Measurements from ENCODE around the gene ADGRV1. TPM values are rescaled to one million over a fixed set of nuclear protein-coding genes. Genes with fewer than 3 reads are reported as not detected.
"Not testable (repeated sequence)": the region's sequence is repeated elsewhere in the genome, so short reads cannot be mapped to it uniquely, and the experiment has no call there.

ADGRV1 gene
- total RNA-seq, 1 donor from 2014 or later: 0.69 TPM

DNA sequence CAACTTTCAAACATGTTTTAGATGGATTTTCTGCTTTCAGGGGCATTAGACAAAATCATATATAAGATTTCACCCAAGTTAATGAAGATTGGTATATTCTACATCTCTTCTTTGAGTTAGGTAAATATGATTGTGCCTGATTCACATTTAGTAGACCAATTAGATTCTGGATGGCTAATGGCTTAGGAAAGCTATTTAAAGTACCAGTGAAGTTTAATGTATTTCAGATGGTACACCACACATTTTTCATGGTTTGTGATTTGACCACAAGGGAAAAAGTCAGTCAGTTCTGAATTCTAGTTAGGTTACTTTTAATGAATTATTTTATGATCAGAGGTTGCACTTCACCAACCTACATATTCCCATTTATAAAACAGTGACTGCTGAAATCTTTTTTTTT is 409.7 kb downstream of the ADGRV1 start:
- no peak overlapping the region for H3K4me3 ChIP-seq (ENCODE audit: low read depth, low read length)
- no peak for DNase-seq (ENCODE audit: low read depth)
- TF ChIP-seq, protein P1, sequence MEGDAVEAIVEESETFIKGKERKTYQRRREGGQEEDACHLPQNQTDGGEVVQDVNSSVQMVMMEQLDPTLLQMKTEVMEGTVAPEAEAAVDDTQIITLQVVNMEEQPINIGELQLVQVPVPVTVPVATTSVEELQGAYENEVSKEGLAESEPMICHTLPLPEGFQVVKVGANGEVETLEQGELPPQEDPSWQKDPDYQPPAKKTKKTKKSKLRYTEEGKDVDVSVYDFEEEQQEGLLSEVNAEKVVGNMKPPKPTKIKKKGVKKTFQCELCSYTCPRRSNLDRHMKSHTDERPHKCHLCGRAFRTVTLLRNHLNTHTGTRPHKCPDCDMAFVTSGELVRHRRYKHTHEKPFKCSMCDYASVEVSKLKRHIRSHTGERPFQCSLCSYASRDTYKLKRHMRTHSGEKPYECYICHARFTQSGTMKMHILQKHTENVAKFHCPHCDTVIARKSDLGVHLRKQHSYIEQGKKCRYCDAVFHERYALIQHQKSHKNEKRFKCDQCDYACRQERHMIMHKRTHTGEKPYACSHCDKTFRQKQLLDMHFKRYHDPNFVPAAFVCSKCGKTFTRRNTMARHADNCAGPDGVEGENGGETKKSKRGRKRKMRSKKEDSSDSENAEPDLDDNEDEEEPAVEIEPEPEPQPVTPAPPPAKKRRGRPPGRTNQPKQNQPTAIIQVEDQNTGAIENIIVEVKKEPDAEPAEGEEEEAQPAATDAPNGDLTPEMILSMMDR (conservative IDR thresholded peaks at IDR 0.05; ENCODE audit: low read depth, low read length): no peak

DNA sequence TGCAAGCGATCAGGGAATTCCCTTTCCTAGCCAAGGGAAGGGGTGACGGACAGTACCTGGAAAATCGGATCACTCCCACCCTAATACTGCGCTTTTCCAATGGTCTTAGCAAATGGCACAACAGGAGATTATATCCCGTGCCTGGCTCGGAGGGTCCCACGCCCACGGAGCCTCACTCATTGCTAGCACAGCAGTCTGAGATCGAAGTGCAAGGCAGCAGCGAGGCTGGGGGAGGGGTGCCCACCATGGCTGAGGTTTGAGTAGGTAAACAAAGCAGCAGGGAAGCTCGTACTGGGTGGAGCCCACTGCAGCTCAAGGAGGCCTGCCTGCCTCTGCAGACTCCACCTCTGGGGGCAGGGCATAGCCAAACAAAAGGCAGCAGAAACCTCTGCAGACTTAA is 411.3 kb downstream of the ADGRV1 start:
- DNase-seq (ENCODE audit: low read depth); H3K4me3 ChIP-seq (ENCODE audit: low read depth, low read length): not testable (repeated sequence)

DNA sequence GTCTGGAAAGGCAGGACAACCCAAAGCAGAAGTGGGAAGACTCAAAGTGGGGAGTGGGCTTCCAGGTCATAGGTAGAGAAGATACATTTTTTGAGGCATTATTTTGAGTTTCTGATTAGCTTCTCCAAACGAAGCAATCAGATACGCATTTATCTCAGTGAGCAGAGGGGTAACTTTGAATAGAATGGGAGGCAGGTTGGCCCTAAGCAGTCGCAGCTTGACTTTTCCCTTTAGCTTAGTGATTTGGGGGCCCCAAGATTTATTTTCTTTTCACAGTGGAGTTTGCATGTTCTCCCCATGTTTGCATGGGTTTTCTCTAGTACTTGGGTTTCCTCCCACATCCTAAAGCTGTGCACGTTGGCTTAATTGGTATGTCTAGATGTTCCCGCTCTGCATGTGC is 422.6 kb downstream of the ADGRV1 start:
- no peak overlapping the region for H3K4me3 ChIP-seq (ENCODE audit: low read depth, low read length)
- TF ChIP-seq, protein P1 (conservative IDR thresholded peaks at IDR 0.05; ENCODE audit: low read depth, low read length): no peak
- no peak for DNase-seq (ENCODE audit: low read depth)

DNA sequence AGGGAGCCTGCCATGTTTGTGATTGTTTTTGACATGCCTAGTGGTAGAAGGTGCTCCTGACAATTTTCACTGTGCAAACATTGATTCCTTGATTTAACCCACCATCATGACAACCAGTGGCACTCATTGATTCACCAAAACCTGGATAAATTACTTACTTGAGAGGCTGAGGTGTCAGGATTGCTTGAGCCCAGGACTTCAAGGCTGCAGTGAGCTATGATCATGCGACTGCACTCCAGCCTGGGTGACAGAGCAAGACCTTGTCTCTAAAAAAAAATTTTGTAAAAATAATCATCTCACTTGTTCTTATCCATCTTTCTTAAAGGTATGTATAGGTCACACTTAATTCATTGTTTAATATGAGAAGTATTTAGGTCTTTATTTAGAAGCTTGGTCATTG is 423.2 kb downstream of the ADGRV1 start:
- DNase-seq (ENCODE audit: low read depth): no peak
- TF ChIP-seq, protein P1 (conservative IDR thresholded peaks at IDR 0.05; ENCODE audit: low read depth, low read length): no peak
- H3K4me3 ChIP-seq (ENCODE audit: low read depth, low read length): no peak overlapping the region

DNA sequence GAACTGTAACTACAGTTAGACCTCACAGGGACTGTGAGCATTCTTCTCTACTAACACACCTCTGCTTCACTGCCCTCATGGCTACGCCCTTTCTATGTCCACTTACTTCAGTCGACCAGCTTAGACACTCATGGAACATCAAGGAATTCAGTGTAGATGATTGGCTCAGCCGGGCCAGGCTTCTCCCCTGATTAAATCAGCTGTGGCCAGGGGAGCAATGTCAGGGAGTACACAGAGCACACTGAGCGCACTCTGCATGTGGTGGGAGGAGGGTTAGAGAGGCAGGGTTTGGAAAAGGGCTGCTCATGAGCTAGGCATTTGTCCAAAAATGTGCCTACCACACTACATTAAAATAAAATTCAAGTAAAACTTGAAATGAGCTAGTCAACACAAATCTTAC is 424.0 kb downstream of the ADGRV1 start:
- TF ChIP-seq, protein P1 (conservative IDR thresholded peaks at IDR 0.05; ENCODE audit: low read depth, low read length): no peak
- peak; percentile 1 for DNase-seq (ENCODE audit: low read depth)
- H3K4me3 ChIP-seq (ENCODE audit: low read depth, low read length): no peak overlapping the region

DNA sequence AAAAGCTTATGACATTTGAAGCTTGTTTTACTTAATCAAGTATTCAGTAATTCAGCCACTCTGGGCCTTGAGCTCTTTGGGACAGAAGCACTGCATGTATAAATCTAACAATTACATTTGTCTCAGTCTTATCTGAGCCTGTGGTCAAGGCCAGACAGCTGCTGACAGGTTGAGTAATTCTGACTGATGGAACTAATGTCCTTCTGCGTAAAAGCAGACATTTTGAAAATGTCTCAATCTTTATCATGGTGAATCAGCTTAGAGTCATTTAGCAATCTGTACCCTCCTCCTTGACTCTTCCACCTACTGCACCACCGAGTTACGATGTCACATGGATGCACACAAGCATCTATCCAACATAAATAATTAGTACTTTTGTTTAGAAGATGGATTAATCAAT is 424.6 kb downstream of the ADGRV1 start:
- DNase-seq (ENCODE audit: low read depth): no peak
- H3K4me3 ChIP-seq (ENCODE audit: low read depth, low read length): no peak overlapping the region
- TF ChIP-seq, protein P1 (conservative IDR thresholded peaks at IDR 0.05; ENCODE audit: low read depth, low read length): no peak

DNA sequence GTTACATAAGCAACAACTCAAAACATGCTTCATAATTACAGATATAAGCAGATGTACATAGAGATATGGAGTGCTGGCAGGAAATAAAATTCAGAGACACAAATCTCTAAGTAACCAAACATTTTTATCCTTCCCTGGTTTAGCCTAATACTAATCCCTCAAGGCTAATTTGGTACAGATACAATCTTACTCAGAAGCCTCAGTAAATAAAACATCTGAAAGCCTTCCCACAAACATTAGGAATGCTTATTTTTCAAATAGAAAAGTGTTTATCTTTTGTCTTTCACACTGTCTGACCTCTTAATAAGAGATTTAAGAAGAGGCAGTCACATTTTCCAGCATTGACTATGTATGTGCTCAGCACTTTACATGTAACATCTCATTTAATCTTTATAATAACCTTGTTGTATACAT is 425.1 kb downstream of the ADGRV1 start:
- DNase-seq (ENCODE audit: low read depth): no peak
- TF ChIP-seq, protein P1 (conservative IDR thresholded peaks at IDR 0.05; ENCODE audit: low read depth, low read length): no peak
- no peak overlapping the region for H3K4me3 ChIP-seq (ENCODE audit: low read depth, low read length)

DNA sequence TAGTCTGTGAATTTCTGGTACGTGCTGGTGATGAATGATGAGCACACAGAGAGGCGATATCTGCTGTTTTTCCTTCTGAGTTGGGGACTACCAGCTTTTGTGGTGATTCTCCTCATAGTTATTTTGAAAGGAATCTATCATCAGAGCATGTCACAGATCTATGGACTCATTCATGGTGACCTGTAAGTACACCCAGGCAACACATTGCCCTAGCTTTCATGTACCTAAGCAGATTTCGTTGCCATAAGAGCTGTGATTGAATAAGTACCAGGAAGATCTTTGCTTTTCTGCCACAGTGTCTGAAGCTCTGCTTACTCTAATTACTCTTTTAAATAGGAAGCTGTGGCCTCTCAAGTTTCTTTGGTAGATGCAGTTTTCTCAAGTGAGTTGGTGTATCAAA is 426.7 kb downstream of the ADGRV1 start:
- no peak for DNase-seq (ENCODE audit: low read depth)
- TF ChIP-seq, protein P1 (conservative IDR thresholded peaks at IDR 0.05; ENCODE audit: low read depth, low read length): no peak
- H3K4me3 ChIP-seq (ENCODE audit: low read depth, low read length): no peak overlapping the region
